GM21825 (cell line): ENCODE data around the gene RPS16.

Experiments
- ATAC-seq: cut with Tn5 transposase; IDR thresholded peaks from one replicate; pipeline ENCODE4 v1.9.1; 2021; ENCODE audit warnings: mild to moderate bottlenecking, moderate library complexity; ENCODE audit not compliant: unreplicated experiment

The RPS16 gene

GRCh38 chr19:39423258-39424086, 12.3 kb downstream of the RPS16 start:
- no peak for ATAC-seq

- no peak for ATAC-seq
These were observed 13.7 kb downstream of the RPS16 start for GRCh38 chr19:39422020-39422419.

GRCh38 chr19:39420769-39421168, 15.0 kb downstream of the RPS16 start:
- ATAC-seq: no peak

GRCh38 chr19:39419003-39419402, 16.7 kb downstream of the RPS16 start:
- ATAC-seq: no peak

GRCh38 chr19:39417463-39418181, 18.1 kb downstream of the RPS16 start:
- no peak for ATAC-seq

- no peak for ATAC-seq
These were observed 19.3 kb downstream of the RPS16 start for GRCh38 chr19:39416152-39417120.

- no peak for ATAC-seq
These were observed 20.4 kb downstream of the RPS16 start for GRCh38 chr19:39415111-39416046.

- ATAC-seq: no peak
These were observed 21.7 kb downstream of the RPS16 start for GRCh38 chr19:39413911-39414608.

- no peak for ATAC-seq
These were observed 22.4 kb downstream of the RPS16 start for GRCh38 chr19:39413272-39413910.

GRCh38 chr19:39412867-39413271, 22.9 kb downstream of the RPS16 start:
- no peak for ATAC-seq

GRCh38 chr19:39412100-39412866, 23.5 kb downstream of the RPS16 start, which contains the start of gene PLEKHG2:
Gene PLEKHG2 (plus strand): TSS chr19:39412669. CDS start chr19:39414087, 1,418 bp downstream.
- ATAC-seq: peak; percentile 39

GRCh38 chr19:39411832-39412099, 24.0 kb downstream of the RPS16 start:
- peak; percentile 20 for ATAC-seq

GRCh38 chr19:39411081-39411831, 24.5 kb downstream of the RPS16 start:
- no peak for ATAC-seq

GRCh38 chr19:39410831-39411080, 25.0 kb downstream of the RPS16 start:
- no peak for ATAC-seq

- peak; percentile 12 for ATAC-seq
These were observed 25.5 kb downstream of the RPS16 start for GRCh38 chr19:39410017-39410830.

GRCh38 chr19:39409208-39410016, 26.3 kb downstream of the RPS16 start:
- no peak for ATAC-seq
